ENCODE measurements around the gene LGALS8. TPM values are rescaled to one million over a fixed set of nuclear protein-coding genes. Genes with fewer than 3 reads are reported as not detected.

The LGALS8 gene
- total RNA-seq, 1 experiment from 2014 or later, result 30.7 TPM

GRCh38 chr1:236509203-236509602 is 14.6 kb upstream of the LGALS8 start:
- no peaks in the 10 kb centered on the region for H3K27me3 ChIP-seq (ENCODE audit: insufficient read depth, low read length)
- BruUV-seq (replicated peaks), result no TSS peak
- ChIA-PET CTCF (no interaction called here), POLR2A (no interaction called here), RAD21 (ENCODE audit: low non-redundant PET in 1 of 2, low total read pairs in 2 of 2, uncharacterized antibody in 2 of 2, unreplicated experiment in 2 of 2) (no interaction called here)
- H3K9ac ChIP-seq (ENCODE audit: low read length), result no peak overlapping the region
- no peaks in the 10 kb centered on the region for H3K9me2 ChIP-seq (ENCODE audit: insufficient read depth)
- no peaks in the 10 kb centered on the region for H3K9me3 ChIP-seq (ENCODE audit: control insufficient read depth in 1 of 2, insufficient read depth in 1 of 2, low read depth in 1 of 2, low read length in 2 of 2)
- H3K36me3 ChIP-seq (ENCODE audit: control insufficient read depth in 1 of 2, insufficient read depth in 2 of 2, low read length in 2 of 2), result no peaks in the 10 kb centered on the region
- intact Hi-C loops (cut with micrococcal nuclease), result no loop called here
- no peaks in the 10 kb centered on the region for H4K20me1 ChIP-seq (ENCODE audit: insufficient read depth)
- peaks cover 0 to under 1% of the 10 kb centered on the region in 2 experiments; a peak in 1 of 4 replicates for H3K4me1 ChIP-seq (ENCODE audit: control insufficient read depth in 1 of 2, insufficient read depth in 2 of 2, low read length in 2 of 2)
- no peak for DNase-seq (ENCODE audit: low read depth, low spot score)
- H3K27ac ChIP-seq (ENCODE audit: low read depth, low read length), result no peak overlapping the region
- no peak overlapping the region for H2AFZ ChIP-seq (ENCODE audit: low read depth, low read length, poor library complexity, severe bottlenecking)
- no peak for ATAC-seq
- no peak overlapping the region for H3K4me2 ChIP-seq (ENCODE audit: low read length)
- no peak for TF ChIP-seq ELF1 (IDR thresholded peaks at IDR 0.05; ENCODE audit: borderline replicate concordance, low read depth)
- TF ChIP-seq POLR2A (IDR thresholded peaks at IDR 0.05; ENCODE audit: borderline replicate concordance, extremely low read depth, insufficient read depth, insufficient read length), result no peak
- TF ChIP-seq ZNF274 (IDR thresholded peaks at IDR 0.05; ENCODE audit: low read depth, low read length), result no peak
- no peak for TF ChIP-seq SRF (IDR thresholded peaks at IDR 0.05; ENCODE audit: low read depth)
- no peak for TF ChIP-seq REST (IDR thresholded peaks at IDR 0.05; ENCODE audit: low read depth)
- no peak for TF ChIP-seq CEBPB (IDR thresholded peaks at IDR 0.05; ENCODE audit: low read depth)
- TF ChIP-seq YY1 (IDR thresholded peaks at IDR 0.05; ENCODE audit: extremely low read depth, insufficient replicate concordance, low read depth, low read length), result no peak
- no peak for TF ChIP-seq TCF7L2 (IDR thresholded peaks at IDR 0.05; ENCODE audit: borderline replicate concordance, extremely low read depth, insufficient read depth, insufficient read length)
- no peak for TF ChIP-seq RAD21 (IDR thresholded peaks at IDR 0.05; ENCODE audit: low read depth)
- TF ChIP-seq ZBTB33 (IDR thresholded peaks at IDR 0.05; ENCODE audit: extremely low read depth, insufficient replicate concordance, low read length), result no peak
- TF ChIP-seq EZH2 (IDR thresholded peaks at IDR 0.05), result no peak
- no peak for TF ChIP-seq EZH2phosphoT487 (IDR thresholded peaks at IDR 0.05; ENCODE audit: borderline replicate concordance)
- no peaks in the 10 kb centered on the region for H3K79me2 ChIP-seq (ENCODE audit: insufficient read depth, low read length)
- H3K4me3 ChIP-seq (replicated peaks in 1 of 2; ENCODE audit: low read depth in 1 of 2, low read length in 2 of 2), result no peak overlapping the region
